ENCODE measurements around the gene HSPG2.
"Not testable (repeated sequence)": the region's sequence is repeated elsewhere in the genome, so short reads cannot be mapped to it uniquely, and the experiment has no call there.

DNA sequence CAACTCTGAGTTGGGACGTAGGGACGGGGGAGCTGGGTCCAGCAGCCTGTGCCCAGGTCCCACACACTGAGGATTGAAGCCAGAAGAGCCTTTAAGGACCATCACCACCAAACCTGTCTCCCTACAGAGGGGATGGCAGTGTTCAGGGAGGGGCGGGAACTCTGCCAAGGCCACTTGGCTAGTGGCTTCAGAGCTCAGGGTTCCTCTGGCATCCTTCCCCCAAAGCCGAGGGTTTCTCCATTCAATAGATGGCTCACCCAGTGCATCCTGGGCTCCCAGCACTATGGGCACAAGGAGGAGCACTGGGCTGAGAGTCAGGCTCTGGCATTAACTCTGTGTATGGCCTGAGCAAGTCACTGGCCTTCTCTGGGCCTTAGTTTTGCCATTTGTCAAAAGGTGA is 44.1 kb upstream of the HSPG2 start:
- TF ChIP-seq POLR2A (IDR thresholded peaks at IDR 0.05; ENCODE audit: low read depth, low read length); POLR2AphosphoS5 (IDR thresholded peaks at IDR 0.05; ENCODE audit: low read depth, low read length); TAF1 (IDR thresholded peaks at IDR 0.05; ENCODE audit: borderline replicate concordance, low read depth, low read length): not testable (repeated sequence)
